Muscle of arm (tissue), 12 donors: ENCODE measurements around the gene XXYLT1. TPM values are rescaled to one million over a fixed set of nuclear protein-coding genes. Genes with fewer than 3 reads are reported as not detected.
A peak's percentile ranks its signal among the peaks of the same experiment; 100 is the strongest.

Source experiments
- DNase-seq: peaks from one replicate; pipeline ENCODE4 v3.0.0-alpha.2; 2013
- polyA plus RNA-seq, 12 donors: library from polyadenylated mRNA; unstranded; fragments of 120-200 nt; gene quantifications; one replicate each; pipeline ENCODE4 v1.2.1, GENCODE V29; 2013; ENCODE audit not compliant: insufficient read length in 12 of 12

Gene XXYLT1
- polyA plus RNA-seq, 12 donors: 11.5 to 29.4 (median 22.3) TPM; not detected in 1

DNA sequence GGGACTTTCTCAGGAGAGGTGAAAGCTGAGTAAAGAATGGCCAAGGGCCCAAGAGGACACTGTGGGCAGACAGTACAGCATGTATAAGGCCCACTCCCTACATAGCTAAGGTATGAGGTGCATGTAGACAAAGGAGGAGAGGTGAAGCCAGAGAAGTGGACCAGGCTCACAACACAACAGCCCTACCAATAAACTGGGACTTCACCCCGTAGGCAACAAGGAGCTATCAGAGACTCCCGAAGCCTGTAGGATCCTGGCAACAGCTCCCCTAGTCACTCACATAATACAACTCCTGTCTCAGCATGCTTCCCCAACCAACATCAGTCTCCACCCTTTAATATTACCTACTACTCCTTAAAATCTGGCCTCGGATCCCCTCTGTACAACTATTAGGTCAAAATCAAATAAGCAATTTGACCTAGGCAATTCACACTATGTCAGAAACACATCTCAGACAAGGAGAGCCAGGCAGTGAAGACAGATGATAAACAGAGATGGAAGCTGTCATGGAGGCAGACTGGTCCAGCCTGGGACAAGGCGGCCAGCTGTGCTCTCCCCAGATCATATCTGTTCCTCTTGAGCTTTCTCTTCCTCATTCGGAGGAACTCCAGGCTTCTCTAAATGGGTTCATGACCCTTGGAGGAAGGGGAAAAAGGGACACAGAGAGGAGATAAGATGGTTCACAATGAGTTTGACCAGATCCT lies 1.4 kb downstream of the XXYLT1 start:
- DNase-seq: no peak

DNA sequence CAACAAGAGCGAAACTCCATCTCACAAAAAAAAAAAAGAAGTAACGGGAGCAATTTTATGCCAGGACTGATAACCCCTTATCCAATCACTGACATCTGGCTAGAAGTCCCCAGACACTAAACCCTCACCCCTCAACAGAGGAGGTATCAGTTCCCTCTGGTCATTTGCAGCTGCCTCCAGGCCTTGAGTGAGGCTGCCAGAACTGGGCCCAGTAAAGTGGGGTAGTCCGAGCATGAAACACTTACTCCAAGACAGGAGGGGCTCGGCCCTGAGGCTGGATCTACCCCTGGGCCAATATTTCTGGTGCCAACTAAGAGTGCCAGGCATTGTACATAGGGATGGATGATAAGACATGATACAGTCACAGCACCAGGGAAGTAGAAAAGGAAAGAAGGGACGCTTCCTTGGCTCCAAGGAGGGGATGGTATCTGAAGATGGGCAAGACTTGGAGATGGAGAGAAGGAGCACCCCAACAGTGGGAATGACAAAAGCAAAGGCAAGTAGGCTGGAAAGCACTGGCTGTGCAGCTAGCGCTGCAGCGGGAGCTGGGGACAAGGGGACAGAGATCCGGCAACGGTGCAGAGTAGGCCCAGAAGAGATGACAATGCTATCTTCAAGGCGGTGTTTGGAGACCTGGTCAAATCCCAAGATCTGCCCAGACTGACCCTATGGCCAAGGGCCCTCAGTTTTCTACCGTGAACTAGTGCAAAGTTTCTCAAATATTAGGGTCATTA lies 2.2 kb downstream of the XXYLT1 start:
- no peak for DNase-seq

DNA sequence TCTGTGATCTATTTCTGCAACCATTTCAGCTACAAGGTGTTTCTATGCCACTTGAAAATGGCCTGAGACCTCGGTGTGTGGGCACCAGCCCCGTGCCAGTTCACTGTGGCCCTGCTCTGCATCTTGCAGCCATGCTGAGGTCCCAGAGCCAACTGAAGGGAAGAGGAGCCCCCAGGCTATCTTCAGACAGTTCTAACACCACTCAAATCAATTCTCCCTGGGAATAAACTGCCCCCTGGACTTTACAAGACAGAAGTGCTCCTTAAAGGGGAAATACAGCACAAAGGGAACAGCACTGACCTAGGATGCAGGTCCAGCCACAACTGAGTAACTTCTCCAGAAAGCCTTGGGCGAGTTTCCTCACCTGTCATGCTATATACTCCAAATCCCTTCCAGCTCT lies 3.9 kb downstream of the XXYLT1 start:
- DNase-seq: no peak

DNA sequence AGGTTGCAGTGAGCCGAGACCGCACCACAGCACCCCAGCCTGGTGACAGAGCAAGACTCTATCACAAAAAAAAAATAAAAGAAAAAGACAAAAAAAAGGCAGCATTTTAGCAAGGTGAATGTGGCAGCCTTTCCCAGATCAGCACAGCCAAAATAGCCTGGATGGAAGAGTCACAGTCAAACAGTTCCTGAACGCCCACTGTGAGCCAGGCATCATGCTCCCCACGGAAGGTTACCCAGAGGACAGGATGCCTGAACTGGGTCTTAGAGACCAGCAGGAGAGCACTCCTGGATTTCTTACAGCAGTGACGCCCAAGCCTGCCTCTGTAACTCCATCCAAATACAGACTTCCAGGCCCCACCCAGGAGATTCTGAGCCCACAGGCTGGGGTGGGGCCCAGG lies 4.5 kb downstream of the XXYLT1 start:
- DNase-seq: no peak

DNA sequence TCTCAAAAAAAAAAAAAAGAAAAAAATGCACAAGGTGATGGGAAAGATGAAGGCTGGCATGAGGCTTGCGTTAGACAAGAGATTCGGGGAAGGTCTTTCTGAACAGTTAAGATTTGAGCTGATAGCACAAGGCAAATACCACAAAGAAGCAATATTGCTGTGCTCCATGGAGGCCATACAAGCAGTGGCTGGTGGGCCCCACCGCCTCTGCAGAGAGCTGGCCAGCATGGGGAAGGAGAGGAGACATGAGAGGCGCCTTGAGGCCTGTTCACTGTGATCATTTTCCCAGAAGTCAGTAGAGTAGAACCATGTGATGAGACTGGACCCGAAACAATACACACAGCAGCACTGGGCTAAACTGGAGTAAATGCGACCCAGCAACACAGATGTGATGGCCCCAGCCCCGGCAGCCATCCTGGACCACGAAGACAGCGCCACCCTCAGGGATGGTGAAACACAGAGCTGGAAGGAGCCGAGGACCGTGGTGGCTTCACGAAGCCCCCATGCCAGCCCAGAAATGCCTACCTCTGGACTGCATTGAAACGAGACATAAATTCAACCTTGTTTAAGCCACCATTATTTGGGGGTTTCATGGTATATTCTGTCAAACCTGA lies 5.5 kb downstream of the XXYLT1 start:
- no peak for DNase-seq

DNA sequence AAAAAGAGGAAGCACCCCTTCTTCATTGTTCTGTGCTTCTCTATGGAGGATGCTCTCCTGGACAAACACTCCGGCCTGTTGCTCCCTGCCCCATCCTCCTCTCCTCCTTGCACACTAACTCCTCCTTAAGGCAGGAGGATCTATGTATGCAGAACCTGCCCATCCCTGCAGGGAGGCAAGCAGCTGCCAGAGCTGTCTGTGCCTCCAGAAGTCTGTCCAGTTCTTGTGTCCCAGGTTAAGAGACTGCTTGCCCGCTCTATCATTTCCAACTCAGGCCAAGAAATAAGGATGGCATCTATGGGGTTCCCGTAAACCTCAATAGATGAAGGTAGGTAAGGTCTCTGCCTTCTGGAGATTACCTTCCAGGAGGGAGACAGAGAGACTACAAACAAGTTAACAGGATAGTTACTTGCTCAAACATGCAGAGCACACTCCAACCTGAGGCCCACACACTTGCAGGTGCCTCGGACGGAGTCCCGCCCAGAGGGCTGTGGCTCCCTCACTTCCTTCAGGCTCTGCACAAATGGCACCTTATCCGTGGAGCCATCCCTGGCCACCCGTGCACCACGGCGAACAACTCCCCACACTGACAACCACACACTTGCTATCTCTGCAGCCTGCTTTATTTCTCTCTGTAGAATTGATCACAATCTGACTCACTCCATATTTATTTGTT lies 6.9 kb downstream of the XXYLT1 start:
- no peak for DNase-seq

DNA sequence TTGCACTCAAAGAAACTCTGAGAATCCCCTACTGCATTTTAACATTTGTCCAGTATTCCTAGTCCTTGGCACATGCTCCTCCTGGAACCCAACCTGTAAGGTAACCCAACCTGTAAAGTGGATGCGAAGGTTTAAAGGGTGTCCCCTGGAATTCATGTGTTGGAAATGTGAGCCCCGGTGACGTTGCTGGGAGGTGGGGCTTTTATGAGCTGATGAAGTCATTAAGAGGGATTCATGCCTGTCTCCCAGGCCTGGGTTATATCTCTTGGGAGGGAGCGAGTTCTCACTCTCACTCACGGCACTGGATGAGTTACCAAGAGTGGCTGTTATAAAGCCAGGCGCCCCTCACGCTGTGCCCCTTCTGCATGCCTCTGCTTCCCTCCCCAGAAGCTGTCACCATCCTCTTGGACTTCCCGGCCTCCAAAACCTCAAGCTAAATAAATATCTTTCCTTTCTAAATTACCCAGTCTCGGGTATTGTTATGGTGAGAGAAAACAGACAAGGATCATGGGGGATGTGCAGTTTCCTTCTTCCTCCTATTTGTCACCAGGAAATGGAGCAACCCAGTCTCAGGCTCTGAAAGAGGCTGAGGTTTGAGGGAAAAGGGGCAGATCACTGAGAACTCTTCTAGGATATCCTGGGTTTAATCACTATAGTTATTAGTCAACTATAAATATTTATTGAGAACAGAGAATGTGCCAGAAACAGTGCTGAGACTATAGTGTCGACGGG lies 7.6 kb downstream of the XXYLT1 start:
- no peak for DNase-seq

DNA sequence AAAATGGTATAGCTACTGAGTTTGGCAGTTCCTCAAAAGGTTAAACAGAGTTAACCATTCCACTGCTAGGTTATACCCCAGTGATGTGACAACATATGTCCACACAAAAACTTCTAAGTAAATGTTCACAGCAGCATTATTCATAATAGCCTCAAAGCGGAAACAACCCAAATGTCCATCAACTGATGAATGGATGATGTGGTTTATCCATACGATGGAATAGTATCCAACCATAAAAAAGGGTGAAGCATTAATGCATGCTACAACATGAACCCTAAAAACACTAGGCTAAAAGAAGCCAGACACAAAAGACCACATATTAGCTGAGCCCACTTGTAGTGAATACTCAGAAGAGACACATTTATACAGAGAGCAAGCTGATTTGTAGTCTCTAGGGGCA lies 9.0 kb downstream of the XXYLT1 start:
- no peak for DNase-seq

DNA sequence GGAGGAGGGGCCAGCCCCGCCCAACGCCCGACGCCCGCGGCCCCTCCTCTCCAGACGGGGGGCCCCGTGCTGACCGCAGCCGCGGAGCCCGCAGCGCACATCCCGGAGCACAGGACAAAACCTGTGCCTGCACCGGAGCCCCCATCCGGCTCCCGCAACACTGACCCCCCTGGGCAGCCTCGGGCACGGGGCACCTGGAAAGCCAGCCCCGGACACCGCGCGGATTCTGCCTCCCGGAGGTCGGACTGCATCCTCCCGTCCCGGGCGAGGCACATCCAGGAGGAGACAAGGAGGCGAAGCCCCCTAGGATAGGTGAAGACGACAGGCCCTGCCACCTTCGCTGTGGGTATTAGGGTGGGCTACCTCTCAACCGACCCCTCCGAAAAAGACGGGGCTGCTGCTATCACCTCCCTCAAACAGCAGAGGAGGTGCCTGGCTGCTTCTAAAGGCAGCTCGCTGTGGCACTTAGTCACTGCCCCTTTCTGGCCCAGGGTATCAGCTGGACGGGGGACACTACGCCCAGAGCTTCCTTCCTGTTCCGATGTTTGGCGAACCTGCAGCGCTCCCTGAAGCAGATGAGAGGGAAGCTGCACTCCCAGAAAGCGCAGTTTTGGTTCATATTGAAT lies 10.6 kb downstream of the XXYLT1 start:
- no peak for DNase-seq

DNA sequence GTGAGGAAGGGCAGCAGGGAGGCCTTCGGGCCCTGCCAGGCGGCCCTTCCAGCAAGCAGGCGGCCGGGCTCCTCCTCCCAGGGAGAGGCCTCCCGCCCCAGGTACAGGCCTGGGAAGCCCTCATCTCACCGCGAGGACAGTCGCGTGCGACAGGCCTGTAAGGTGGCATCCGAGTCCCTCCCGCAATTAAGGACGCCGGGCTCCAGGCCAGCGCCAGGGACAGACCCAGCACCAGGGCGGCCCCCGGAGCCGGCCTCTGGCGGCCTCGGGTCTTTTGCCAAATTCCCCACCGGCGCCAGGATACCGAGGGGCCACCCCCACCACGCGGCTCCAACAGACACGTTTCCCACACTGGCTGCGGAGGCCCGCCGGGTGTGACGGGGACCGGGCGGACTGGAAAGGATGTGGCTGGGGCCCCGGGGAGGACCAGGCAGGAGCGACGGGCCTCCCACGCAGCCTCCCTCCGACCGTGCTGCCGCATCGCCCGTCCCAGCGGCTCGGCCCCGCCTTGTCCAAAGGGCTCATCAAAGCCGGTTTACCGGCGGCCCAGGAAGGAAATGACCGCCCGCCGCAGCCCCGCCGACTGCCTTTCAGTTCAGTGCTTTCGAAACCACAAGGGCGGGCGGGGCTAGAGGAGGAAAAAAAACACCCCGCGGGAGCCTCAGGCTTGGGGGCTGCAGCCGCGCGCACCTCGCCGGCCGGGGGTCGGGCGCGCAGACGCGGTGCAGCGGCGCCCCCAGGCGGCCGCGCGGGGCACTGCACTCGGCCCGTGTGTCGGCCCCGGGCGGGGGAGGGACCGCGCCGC lies 11.3 kb downstream of the XXYLT1 start:
- peak; percentile 87 for DNase-seq

DNA sequence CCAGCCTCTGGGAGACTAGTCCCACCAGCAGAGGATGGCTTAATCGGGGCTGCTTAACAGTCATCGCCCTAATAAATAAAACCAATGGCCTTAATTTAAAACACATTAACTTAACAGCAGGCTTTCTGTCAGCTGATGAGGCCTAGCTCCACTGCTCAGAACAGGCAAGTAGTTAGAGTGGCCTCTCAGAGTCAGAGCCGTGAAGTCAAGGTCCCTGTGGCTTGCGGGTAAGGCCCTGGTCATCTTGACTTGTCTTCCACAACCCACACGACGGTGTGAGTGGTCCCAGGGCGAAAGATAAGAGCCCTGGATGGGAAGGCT lies 11.8 kb downstream of the XXYLT1 start:
- no peak for DNase-seq

DNA sequence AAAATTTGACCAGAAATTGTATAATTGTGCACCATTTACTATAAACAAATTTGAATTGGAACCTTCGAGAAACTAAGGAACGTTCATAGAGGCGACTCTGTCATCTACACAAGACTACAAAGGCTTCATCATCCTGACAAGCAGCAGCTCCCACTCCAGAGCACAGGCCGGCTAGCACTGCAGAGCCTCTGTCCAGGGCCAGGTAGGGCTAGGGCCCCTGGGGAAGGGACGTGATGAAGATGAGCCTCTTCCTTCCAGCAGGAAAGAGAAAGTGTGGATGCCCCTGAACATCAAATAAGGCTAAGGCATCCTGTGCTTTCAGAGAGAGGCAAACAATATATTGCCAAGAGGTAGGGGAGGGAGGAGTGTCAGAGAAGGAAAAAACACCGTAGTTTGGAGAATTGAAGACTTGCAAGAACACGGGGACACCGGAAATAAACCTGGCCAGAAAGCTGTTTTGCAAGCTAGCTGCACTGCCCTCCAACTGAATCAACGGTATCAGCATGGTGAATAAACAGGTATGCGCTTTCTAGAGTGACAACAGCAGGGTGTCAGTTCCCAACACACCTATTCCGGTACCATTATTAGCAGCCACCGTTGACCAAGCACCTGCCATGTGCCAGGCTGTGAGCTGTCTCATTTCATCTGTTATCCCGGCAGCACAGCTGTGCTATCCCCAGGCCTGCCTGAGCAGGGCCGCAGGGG lies 12.4 kb downstream of the XXYLT1 start:
- no peak for DNase-seq

DNA sequence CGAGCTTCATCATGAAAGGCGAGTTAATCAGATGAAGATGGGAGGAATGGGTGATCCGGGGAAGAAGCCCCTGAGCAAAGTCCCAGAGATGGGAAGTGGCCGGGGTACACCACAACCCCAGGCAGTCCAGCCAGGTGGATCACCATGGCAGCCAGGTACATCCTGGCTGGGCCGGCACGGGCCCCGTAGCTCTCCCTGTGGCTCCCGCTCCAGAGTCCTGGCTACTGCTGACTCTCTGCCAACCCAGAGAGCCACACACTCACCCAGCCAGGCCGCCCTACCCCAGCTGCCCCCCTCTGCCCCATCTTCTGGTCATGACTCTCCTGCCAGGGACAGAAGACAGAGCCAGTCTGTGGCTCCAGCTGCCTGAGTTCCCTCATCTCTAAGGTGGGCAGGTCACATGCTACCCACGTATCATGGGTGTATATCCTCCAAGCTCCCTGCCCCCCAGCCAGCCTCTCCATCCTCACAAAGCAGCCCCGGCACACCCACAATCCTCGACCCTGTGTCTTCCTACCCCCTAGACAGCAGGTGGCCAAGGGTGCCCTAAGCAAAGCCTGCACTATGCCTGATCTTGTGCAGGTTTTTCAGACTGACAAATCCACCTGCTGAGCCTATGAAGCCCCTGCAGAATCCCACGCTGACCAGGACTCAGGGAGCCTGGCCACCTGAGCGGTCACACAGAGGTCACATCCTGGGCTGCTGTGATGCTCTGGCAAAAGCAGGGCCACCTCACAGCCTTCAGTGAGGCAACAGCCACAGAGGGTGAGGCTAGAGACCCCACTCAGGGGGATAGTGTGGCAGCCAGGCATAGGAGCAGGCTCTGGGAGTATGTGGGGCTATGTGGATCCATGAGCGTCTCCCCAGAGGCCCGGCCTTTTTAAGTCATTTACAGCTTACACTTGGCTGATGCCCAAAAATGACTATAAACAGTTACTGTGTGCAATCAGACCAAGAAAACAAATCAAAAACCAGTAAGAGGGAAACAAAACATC lies 13.2 kb downstream of the XXYLT1 start:
- no peak for DNase-seq

DNA sequence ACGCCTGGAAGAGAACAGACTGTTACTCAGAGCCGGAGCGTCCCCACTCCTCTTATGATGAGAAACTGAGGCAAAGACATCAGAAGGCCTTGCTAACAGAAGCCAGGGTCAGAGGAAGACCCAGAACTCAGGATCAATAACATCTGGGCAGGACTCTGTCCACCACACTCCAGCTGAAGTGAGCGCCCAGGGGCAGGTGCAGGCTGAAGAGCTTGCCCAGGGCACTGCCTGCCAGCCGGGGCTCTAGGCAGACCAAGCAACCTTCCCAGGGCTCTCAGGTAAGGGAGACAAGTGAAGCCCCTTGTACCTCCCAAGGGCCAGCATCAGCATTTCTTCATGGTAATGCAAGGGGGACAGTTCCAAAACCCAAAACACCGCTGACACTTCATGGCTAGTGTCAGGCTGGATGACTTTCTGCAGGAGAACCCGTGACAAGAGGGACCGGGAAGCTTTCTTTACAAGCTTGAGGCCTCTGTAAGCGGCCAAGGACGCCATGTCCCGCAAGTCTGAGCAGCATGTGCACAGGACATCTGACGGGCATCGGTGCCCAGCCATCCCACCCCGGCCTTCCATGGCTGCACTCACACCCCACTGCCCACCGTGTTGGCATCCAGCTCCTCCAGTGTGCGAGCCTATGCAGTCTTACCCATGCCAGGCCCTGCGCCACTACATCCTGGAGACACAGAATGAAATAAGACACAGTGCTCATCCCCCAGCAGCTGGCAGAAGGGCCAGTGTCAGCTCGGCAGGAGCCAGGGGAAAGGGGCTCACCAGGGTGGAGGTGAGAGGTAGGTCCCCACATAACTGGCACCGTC lies 14.1 kb downstream of the XXYLT1 start:
- DNase-seq: no peak

DNA sequence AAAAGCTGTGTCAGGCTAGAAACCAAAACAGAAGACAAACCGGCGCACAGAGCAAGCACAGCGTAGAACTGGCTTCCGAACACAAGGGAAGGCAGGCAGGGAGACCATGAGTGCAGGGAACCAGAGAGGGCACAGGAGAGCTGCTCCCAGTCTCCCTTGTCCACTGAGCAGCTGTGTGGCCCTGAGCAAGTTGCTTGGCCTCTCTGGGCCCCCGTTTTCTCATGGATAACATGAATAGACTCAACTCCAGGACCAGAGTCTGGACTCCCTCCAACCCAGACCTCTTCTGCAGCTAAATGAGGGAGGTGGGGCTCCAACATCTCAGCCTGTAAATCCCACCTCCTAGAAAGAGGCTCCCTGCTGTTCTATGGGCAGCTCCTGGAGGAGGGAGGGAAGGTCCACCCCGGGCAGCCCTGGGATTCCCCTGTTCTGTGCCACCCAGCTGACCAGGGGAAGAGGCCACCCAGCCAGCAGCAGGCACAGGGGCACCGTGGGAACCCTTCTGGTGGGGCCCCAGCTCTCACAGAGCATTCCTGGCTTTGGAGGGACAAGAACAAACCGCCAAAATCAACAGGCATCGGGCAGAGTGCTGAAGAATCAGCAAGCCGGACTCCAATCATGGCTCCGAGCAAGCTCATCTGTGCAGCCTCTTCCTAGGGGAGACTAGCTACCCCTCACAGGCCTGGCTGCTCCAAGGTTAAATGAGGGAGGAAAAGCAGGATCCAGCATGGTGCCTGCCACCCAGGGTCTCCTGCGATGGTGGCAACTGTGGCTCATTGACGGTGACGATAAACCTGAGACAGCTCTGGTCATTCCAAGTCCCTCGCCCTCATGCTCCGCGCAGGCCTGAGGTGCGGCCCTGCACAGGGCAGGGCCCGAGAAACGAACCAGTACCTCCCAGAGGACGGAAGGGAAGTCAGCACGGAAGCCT lies 15.1 kb downstream of the XXYLT1 start:
- DNase-seq: no peak

DNA sequence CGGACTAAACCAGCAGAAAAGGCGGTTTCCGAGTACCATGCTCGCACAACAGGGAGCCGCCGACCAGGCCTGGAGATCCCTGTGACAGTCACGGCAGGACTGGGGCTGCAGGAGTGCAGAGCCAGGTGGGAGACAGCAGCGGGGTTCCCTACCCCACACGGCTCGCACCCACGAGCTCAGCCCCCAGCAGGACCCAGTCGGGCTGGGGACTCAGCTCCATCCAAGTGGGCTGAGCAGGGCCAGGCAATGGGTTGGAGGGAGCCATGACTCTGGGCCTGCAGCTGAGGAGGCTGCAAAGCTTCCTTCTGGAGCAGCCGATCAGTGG lies 15.8 kb downstream of the XXYLT1 start:
- no peak for DNase-seq
